ENCODE measurements around the gene KCND2.

KCND2 gene

GRCh38 chr7:120311028-120311788, 38.2 kb downstream of the KCND2 start:
- DNase-seq (ENCODE audit: low read depth), result no peak

GRCh38 chr7:120320218-120320961, 47.4 kb downstream of the KCND2 start:
- no peak for DNase-seq (ENCODE audit: low read depth)

DNA sequence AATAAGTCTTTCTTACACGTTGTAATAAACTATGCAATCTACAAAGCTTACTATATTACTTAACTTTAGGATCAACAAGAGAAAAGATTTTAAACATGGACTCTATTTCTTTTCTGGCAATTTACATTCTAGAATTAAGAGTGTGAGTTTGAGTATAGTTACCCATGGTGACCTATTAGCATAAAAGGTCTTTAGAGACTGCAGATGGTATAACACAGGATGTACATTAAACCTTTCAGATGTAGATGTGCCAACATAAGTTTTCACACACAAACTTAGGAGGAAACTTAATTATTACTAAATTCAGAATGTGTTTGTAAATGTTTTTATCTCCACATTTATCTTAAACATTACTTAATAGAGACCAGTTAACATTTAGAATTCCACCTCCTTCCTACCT, 54.1 kb downstream of the KCND2 start:
- no peak for DNase-seq (ENCODE audit: low read depth)

- DNase-seq (ENCODE audit: low read depth), result no peak
Measured at GRCh38 chr7:120332433-120332832, 59.5 kb downstream of the KCND2 start.

GRCh38 chr7:120334475-120334874, 61.5 kb downstream of the KCND2 start:
- DNase-seq (ENCODE audit: low read depth), result no peak

DNA sequence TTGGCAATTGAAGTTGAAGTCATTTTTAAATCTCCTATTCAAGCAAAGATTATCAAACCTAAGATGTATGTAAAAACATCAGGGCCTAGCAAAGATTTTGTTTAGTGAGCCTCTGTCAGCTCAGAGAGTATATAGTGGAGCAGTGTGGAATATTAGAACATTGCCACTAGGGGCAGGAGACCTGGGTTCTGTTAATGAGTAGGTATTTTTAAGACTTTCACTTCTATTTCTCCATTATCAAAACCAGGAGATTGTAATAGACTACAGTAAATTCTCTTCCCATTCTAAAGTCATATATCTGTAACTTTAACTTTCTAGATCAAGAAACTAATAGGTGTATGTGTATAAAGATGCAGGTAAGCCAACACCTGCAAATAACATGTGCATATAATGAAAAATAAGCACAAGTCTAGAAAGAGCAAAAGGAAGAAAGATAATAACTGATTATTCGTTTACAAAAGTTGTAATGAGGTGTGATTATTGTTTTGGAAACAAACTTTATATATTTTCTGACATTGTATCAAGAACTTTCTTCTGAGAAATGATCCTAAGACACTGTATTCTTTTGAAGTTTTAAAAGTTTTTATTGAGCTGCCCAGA, 64.4 kb downstream of the KCND2 start:
- no peak for DNase-seq (ENCODE audit: low read depth)

DNA sequence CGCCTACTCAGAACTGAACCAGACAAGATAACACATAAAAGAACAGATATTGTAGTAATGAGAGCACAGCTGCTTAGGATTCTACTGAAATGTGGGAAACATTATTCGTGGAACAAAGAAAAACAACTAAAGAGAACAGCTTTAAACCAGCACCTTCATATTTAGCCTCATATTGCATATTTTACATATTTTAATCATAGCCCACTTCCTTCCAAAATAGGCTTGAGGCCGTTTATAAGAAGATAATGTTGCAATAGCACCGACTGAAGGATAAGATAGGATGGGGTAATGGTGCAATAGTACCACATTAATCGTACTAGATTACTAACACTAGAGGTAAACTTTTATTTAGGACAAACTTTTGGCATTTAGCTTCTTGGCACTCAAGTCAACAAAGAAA, 71.3 kb downstream of the KCND2 start:
- no peak for DNase-seq (ENCODE audit: low read depth)

DNA sequence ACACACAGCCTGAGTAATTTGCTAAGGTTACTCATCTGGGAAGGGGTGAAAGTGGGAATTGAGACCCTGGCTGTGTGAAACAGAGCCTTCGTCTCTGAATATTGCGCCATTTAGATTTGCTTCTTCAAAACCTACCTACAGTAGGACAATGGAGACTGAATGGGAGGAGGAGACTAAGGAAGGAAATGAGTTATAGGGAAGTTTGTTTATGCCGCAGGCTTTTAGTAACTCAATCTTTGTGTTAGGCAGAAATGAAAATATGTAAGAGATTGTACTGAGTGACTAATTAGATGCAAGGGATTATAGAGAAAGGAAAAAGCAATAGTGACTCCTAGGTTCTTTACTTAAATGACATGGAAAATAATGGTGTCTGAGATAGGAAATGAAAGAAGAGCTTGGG, 80.2 kb downstream of the KCND2 start:
- DNase-seq (ENCODE audit: low read depth), result no peak

- DNase-seq (ENCODE audit: low read depth), result no peak
Measured at GRCh38 chr7:120360918-120361317, 87.9 kb downstream of the KCND2 start.

- no peak for DNase-seq (ENCODE audit: low read depth)
Measured at GRCh38 chr7:120363414-120363813, 90.4 kb downstream of the KCND2 start.

GRCh38 chr7:120370954-120371353, 98.0 kb downstream of the KCND2 start:
- DNase-seq (ENCODE audit: low read depth), result no peak

DNA sequence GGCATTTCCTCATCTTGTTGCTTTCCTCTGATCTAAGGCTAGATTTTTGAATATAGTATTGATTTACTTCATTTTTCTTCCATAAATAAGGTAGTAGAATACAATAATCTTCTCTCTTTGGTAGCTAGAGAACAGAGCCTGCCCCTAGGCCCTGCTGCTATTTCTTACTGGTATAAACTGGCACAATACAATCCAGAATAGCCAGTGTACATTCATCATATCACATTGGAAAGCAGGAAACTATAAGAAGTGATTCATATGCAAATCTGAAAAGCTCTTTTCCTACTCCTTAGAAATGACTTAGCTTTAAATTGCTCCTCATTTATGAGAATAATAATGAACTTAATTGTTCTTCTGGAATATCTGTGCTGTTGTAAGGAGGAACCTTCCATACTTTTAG, 100.2 kb downstream of the KCND2 start:
- no peak for DNase-seq (ENCODE audit: low read depth)

GRCh38 chr7:120394595-120394994, 121.6 kb downstream of the KCND2 start:
- no peak for DNase-seq (ENCODE audit: low read depth)

DNA sequence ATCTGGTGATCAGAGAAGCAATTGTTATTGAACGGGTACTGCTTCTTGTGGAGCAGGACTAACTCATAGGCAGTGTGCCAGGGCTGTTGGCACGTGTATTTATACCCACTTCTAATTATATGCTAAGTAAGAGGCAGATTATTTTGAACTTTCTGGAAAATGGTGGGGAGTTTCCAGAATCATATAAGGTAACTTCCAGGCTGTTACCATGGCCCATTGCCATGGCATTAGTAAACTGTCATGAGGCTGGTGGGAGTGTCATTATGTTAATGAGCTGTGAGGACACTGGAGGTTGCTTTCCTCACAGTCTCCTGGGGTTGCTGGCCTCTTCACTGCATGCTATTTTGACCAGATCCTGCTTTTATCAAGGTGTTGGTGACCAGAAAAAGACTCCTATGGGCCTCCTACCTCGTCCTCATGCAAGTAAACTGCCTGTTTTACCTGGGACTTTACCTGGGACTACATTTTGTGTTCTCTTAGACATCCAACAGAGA, 122.6 kb downstream of the KCND2 start:
- no peak for DNase-seq (ENCODE audit: low read depth)

- DNase-seq (ENCODE audit: low read depth), result no peak
Measured at GRCh38 chr7:120398284-120399000, 125.5 kb downstream of the KCND2 start.

DNA sequence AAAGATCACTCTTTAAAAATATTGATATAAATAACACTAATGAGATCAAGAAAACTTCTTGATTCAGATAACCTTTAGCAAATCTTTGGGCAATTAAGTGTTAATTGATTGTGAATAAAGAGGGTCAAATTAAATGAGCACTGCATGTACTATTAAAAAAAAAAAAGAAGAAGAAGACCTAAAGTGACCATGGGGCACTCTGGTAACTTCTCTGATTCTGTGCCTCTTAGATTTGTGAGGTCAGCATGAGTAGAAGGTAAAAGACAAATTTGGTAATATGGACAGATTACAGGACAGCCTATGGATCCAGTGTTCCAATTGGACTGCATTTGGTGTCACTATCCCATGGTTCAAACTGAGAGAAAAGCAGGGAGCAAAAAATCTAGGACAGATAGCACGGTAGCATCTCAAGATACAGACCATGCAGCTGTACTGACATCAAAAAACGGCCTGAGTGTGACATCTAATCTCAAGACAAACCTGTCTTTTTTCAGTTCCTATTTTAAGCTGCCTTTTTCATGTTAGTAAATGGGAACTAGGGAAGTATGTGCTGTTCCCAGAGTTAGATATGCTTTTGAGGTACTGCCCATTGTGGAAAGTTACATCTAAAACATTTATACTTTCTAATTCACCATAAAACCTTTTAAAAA, 128.0 kb downstream of the KCND2 start:
- no peak for DNase-seq (ENCODE audit: low read depth)

GRCh38 chr7:120402079-120402767, 129.2 kb downstream of the KCND2 start:
- DNase-seq (ENCODE audit: low read depth), result no peak

DNA sequence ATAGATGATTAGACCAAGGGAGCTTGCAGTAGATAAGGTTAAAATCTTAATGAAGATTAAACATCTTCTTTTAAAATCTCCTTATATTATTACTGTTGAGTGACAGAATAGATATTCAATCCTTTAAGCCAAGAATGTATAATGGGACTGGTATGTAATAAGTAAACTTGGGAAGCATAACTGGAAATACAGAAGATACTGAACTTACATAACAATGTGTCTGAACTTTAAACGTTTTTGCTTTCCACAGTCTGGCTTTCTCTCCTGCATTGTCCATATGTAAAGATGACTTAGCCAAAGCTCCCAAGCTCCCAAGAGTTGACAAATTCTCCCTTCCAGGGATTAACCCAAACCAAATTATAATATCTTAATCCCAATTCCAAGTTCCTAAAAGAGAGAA, 129.8 kb downstream of the KCND2 start:
- DNase-seq (ENCODE audit: low read depth), result no peak

GRCh38 chr7:120404042-120404441, 131.1 kb downstream of the KCND2 start:
- DNase-seq (ENCODE audit: low read depth), result no peak

GRCh38 chr7:120405652-120406051, 132.7 kb downstream of the KCND2 start:
- DNase-seq (ENCODE audit: low read depth), result no peak

- DNase-seq (ENCODE audit: low read depth), result no peak
Measured at GRCh38 chr7:120407010-120407409, 134.0 kb downstream of the KCND2 start.

Measured in activated T-helper 1 cell treated with Interleukin-2 at 50 U/mL for 16 hours (primary cell).